HG02884 (cell line): ENCODE data around the gene CSNK1D.

Experiments
- ATAC-seq: cut with Tn5 transposase; IDR thresholded peaks from one replicate; pipeline ENCODE4 v1.9.1; 2021; ENCODE audit warnings: mild to moderate bottlenecking, moderate library complexity; ENCODE audit not compliant: unreplicated experiment

The CSNK1D gene

DNA sequence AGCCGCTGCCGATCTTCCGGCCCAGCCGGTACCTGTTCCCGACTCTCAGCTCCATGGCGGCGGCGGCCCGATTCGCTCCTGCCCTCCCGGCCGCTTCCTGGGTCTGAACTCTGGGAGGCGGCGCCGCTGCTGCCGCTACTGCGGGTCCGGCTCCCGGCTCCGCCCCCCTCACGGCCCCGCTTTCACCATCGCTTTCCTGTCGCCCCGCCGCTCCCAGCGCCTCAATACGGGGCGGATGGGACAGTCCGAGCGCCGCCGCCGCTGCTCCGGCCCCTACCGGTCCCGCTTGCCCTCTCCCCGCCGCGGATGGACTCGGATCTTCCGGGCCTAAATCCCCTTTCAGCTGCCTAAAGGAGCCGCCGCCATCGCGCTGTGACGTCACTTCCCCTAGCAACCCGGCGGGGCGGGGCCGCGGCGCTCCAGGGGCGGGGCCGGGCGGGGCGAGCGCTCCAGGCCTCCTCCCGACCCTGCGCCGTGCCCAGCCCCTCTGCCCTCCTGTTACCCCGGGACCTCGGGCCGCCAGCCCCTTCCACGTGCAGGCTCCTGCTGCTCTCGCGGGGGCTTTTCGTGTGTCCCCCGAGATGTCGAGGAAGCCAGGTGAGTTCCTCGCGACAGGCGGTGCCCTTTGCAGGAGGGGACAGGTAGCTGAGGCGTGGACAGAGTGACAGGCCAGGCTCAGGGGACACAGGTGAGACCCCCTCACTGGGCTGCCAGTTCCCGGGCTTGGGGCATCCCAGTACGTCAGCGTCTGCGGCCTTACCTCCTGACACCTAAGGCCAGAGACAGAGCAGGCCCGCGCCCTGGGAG, at the start of gene CSNK1D:
Gene CSNK1D (minus strand): TSS at position 374 of the 807 bp plus-strand sequence. CDS start 319 bp downstream, at position 55.
- peak; percentile 59 for ATAC-seq

GRCh38 chr17:82322526-82323453, 49.3 kb upstream of the CSNK1D start:
- ATAC-seq = no peak

- ATAC-seq = no peak
Observed at GRCh38 chr17:82321947-82322466, 48.5 kb upstream of the CSNK1D start.

DNA sequence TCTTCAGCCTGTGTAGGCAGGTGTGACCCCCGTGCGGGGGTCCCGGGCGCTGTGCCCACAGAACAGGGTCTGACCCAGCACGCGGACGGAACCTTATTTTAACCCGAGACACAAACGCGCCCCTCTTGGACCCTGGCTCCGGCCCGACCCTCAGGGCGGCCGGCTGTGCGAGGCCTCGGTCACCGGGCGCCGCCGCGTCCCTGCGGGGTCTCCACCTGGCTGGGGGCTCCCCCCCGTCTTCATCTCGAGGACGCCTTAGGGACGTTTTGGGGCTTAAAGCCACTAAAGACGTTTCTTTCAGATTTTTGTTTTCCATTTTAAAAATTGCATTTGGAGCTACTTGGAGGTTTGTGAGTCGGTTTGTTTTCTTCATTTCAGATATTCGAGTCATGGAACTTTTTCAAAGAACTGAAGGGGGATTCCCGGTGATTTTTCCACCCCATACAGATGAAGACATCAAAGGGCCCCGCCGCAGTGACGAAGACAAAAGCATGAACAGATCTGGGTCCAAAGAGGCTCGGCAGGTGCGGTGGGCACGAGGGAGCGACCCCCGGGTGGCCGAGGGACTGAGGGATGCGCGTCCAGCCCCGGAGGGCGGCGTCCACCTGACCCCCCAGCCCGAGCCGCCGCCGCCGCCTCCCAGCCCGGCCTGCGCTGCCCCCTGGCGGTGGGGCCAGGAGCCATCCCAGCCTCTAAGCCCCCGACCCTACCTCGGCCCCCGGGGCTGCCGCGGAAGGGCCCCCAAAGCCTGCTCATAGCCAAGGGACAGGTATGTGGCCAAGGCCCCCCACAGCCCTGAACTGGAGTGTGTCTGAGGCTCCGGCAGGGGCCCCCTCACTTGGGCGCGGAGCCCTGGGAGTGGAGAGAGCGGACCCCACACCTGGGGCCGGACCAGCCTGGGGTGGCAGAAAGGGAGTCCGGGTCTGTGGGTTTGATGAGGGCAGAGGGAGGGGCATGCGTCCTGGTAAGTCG, 47.7 kb upstream of the CSNK1D start:
- ATAC-seq = no peak

DNA sequence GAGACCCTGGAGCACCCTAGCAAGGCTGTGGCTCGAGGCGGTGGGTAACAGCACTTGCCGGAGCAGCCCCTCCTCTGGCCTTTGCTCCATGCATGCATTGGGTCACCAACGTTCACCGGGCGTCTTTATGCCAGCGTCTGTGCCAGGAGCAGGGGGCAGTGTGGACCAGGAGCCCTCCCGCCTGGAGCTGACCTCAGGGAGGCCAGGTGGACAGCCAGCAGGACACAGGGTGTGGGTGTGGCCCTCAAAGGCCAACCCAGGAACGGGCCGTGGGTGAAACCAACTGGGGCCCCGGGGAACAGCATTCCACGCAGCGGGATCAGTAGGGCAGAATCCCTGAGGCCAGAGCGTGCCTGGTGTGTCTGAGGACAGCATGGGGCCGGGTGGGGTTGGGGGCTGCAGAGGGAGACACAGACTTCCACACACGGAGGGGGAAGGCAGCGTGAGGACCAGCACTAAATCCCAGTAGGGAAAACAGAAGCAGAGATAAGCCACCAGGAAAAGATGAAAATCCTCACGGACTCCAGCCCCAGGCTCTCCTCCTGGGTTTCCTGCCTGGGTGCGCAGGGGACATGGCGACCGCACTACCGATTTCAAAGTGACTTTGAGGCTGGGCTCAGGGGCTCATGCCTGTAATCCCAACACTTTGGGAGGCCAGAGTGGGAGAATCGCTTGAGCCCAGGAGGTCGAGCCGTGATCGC, 46.8 kb upstream of the CSNK1D start:
- ATAC-seq = no peak

DNA sequence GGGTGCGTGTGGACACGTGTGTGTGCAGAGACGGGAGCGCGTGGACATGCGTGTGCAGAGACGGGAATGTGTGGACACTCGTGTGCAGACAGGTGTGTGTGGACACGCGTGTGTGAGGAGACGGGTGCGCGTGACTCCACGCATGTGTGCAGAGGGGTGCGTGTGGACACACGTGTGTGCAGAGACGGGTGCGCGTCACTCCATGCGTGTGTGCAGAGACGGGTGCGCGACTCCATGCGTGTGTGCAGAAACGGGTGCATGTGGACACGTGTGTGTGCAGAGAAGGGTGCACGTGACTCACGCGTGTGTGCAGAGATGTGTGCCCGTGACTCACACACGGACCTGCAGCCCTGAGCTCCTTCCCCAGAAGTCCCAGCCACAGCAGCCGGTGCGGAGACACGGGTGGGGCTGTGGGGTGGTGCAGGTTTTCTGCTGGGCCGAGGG, 46.1 kb upstream of the CSNK1D start:
- ATAC-seq = no peak

- no peak for ATAC-seq
Observed at GRCh38 chr17:82318772-82319606, 45.5 kb upstream of the CSNK1D start.

DNA sequence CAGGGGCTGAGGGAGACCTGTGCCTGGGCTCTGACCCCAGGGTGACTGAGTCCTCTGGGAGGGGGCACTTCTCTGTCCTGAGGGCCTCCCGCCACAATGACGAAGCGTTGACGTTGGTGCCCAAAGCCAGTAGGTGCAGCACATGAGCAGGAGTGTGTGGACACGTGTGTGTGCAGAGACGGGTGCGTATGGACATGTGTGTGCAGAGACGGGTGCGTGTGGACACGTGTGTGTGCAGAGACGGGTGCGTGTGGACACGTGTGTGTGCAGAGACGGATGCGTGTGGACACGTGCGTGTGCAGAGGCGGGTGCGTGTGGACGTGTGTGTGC, 44.6 kb upstream of the CSNK1D start:
- no peak for ATAC-seq

DNA sequence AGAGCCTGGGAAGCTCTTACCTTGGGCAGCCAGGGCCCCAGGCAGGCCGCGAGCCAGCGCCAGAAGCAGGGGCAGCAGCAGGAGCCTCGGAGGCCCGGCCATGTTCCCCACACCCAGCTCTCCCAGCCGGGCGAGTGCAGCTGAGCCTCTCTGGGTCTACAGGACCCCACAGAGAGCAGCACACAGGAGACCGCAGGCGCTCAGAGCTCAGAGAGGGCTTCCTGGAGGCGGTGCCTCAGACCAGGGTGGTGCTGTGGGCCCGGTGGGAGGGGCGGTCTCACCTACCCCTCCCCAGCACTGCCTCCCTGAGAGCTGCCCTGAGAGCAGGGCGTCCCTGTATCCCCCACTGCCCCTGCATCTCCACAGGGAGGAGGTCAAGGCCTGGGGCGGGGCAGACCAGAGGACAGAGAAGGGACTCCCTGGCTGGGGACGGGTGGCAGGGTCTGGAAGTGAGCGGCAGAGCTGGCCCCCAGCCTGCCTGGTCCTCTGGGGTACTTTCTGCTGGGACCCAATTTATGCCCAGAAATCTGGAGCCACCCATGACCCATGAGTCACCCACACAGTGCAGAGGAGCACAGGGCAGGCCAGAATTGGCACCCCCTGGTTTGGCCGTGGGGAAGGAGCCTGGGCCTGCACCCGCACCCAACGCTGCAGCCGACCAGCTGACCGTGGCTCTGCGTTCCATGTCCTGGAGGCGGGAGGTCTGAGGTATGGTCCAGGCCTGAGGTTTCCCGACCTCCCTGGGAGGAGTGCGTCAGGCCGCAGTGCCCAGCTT, 44.1 kb upstream of the CSNK1D start, which contains the start of gene CD7:
Gene CD7 (minus strand): TSS at position 215 of the 775 bp plus-strand sequence. CDS start 113 bp downstream, at position 102.
- ATAC-seq = no peak

GRCh38 chr17:82316651-82317393, 43.3 kb upstream of the CSNK1D start:
- ATAC-seq = no peak

DNA sequence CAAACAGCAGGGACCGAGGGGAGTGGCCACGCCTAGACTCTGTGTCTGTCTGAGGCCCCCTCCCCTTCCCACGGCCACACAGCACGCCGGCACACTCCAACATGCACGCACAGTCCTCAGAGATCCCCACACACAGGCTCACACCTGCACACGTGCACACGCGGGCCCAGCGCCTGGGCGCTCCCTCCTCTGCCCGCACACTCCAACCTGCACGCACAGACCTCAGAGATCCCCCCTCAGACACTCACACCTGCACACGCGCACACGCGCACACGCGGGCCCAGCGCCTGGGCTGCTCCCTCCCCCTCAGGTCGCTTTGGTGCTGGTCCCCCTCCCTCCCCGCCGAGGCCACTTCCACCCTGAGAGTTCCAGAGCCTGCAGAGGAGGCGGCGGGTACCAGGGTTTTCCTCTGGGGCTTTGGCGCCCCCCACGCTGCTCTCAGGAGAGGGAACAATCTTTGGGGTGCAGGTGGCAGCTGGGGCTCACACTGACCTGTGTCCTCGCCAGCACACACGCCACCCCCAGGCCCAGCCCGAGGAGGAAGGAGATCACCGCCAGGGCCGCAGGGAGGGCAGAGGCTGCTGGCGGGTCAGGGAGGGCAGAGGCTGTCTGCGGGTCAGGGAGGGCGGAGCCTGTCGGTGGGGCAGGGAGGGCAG, 42.3 kb upstream of the CSNK1D start:
- no peak for ATAC-seq

GRCh38 chr17:82314727-82315605, 41.5 kb upstream of the CSNK1D start:
- ATAC-seq = no peak

DNA sequence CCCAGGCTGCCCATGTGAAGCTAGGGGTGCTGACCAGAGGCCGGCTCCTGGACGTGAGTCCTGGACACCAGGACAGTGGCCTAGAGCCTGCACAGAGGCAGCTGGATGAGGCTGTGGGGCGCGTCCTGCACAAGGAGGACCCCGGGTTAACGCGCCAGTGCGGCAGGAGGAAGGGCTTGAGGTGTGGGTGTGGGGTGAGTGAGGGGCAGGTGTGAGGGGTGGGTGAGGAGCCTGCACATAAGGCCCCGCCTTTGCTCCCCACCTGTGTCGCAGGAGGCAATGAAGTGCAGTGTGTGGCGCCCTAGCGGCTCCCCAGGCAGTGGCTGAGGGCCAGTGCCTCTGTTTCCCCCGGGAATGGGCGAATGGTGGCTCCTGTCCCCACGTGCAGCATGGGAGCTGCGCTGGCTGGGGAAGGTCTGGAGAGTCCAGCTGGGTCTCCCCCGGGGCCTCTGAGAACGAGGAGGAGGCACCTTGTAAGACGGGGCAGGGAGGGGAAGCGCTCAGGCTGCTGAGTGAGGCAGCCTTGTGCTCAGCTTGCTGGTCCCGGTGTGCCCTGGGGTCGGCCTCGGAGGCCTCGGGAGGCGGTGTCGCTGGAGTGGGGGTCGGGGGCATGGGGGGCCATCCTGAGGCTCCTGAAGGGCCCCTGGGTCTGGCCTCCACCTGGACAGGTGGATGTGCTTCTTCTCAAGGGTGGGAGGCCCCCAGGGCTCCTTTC, 40.7 kb upstream of the CSNK1D start:
- ATAC-seq = no peak

- ATAC-seq = no peak
Observed at GRCh38 chr17:82313195-82314011, 39.9 kb upstream of the CSNK1D start.
